HG02852 (cell line): Measurements from ENCODE around the gene ANKRD11.

Source experiments
- ATAC-seq: cut with Tn5 transposase; IDR thresholded peaks from one replicate; pipeline ENCODE4 v1.9.1; 2021; ENCODE audit warnings: mild to moderate bottlenecking, moderate library complexity; ENCODE audit not compliant: unreplicated experiment

The ANKRD11 gene

DNA sequence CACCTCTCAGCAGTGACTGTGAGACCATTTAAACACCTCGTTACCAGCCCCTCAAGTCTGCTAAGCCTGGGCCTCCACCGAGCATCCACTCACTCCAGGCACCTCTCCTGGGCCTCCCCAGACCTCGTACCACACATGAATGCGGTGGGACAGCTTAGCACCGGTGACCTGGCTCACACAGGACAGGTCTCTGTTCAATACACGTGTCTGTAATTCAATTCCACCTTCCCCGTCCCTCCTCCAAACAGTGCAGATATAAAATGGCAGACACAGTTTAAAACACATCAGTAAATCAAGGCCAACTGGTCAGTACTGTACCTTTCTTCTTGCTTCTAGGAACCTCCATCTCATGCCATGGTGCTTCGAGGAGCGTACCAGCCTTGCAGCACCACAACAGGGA, 199.0 kb downstream of the ANKRD11 start:
- ATAC-seq: no peak

DNA sequence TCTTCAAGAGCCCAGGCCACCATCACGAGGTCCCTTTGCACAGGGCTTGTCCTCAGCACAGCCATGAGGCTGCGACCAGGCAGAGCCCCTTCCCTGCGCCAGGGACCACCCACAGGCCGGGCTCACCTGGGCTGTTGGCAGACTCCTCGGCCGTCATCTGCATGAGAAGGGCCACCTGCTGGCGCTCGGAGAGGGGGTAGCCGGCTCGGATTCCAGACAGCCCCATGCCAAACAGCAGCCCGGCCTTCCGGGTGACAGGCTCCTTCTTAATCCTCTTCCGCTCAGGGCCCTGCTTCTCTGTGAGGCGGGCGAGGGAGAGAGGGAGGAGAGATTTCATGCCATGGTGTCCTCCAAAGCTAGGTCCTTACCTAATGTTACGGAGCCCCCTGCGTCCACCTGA, 199.5 kb downstream of the ANKRD11 start:
- ATAC-seq: no peak

DNA sequence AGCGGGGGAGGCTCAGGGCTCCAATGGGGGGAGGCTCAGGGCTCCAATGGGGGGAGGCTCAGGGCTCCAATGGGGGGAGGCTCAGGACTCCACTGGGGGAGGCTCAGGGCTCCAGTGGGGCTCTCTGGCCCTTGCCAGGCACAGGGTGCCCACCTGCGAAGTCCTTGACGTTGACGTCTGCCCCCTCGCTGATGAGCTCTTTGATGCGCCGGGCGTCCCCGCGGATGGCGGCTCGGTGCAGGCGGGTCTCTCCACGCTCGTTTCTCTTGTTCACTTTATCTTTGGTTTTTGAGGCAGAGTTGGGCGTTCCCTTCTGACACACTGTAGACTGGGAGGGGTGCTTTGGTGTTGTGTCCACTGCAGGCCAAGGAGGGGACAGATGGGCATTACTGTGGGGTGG, 199.9 kb downstream of the ANKRD11 start:
- no peak for ATAC-seq

DNA sequence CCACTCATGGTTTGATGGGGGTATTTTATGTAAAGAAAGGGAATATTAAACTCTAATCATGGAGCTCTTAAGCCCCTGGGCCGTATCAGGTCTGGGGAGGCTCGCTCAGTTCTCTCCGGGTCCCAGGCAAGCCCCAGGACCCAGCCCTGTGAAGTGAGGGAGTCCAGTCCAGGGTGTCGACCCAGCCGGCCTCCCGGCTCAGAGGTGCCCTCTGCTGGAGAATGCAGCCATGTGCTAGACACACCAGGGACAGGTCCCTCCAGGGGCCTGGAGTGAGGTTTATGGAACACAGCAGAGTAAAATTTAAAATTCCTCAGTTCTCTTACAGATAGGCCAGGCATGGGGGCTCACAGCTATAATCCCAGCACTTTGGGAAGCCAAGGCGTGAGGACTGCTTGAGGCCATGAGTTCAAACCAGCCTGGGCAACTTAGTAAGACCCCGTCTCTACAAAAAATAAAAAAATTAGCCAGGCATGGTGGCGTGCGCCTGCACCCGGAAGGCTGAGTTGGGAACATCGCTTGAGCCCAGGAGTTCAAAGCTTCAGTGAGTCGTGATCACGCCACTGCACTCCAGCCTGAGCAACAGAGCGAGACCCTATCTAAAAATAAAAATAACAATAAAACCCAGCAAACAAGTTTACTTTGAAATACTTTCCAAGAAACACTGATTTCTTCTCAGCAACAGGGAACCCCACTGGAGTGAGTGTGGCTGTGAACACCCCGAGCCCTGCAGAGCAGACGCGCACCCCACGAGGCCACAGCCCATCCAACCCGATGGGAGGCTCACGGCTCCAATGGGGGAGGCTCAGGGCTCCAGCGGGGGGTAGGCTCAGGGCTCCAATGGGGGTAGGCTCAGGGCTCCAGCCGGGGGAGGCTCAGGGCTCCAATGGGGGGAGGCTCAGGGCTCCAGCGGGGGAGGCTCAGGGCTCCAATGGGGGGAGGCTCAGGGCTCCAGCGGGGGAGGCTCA, 200.6 kb downstream of the ANKRD11 start:
- no peak for ATAC-seq

DNA sequence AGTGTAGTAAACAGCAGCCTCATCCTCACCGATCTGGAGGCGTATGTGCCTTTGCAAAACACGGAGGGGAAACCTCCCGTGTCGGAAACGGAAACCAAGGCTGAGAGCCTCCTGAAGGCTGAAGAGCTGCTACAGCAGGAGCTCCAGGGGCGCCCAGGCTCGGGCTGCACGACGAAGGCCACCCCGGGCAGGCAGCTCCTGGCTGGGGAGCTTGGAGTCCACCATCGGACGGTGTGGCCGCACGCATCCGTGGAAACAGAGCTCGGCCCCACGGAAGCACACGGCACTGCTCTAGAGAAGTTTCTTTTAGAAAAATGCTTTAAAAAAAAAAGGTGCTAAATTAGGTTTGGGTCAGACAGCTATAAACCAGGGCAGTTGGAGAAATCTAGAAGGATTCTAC, 201.4 kb downstream of the ANKRD11 start:
- no peak for ATAC-seq

DNA sequence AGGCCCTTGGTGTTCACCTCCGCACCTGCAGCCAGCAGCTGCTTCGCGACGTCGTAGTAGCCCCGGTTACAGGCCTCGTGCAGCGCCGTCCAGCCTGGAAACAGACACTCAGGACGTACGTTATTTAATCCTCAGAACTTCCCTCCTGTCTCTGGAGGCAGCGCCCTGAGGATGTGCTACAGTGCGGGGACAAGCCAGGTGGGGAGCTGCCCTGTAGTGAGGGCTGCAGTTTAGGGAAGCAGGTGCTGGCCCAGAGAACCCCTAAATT, 201.8 kb downstream of the ANKRD11 start:
- ATAC-seq: no peak

DNA sequence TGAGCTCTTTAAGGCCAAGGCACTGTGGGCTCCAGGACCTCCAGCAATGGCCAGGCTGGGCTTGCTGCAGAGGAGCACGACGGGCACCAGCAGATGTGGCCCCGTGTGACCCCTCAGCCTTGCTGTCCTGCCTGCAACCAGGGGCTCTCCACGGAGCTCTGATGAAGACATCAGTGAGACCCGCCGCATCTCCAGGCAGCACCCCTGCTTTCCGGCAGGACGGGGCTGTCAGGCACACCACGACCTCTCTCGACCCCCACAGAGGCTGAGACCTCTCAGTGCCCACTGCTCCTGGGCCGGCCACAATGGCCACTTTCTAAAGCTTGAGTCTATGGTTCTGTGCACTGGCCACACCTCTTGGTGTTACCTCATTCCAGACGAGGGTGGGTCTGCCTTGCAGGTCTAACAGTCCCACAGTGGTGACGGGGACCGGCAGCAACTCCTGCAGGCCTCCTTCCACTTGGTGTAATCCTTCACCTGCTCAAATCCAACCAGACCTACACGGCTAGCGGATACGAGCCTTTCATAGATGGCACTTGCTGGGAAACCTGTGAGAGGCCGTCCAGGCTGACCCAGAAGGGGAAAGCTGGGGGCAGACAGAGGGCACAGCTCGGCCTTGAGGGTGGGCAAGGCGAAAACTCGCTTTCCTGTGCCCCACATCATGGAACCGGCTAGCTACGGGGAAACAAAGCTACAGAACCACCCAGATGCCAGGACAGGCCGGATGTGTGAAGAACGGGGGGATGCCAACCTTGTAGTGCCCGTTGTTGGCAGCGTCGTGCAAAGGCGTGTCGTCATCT, 202.4 kb downstream of the ANKRD11 start:
- no peak for ATAC-seq

DNA sequence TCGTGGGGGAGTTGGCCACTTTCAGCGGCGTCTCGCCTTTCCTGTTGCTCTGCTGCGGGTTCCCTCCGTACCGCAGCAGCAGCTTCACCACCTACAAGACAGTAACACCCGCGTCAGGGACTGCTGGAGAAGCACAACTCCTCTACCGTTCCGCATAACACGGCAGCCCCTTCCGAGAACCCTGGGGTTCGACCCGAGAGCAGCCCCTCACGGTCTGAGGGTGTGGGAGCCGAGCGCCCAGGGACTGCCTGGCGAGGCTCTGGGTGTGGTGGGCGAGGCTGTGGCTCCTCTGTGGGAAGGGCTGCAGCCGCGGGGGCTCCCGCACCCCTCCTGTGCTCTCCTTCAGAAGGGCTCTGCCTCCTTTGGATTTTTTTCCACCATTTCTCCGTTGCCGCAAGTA, 204.3 kb downstream of the ANKRD11 start:
- no peak for ATAC-seq

DNA sequence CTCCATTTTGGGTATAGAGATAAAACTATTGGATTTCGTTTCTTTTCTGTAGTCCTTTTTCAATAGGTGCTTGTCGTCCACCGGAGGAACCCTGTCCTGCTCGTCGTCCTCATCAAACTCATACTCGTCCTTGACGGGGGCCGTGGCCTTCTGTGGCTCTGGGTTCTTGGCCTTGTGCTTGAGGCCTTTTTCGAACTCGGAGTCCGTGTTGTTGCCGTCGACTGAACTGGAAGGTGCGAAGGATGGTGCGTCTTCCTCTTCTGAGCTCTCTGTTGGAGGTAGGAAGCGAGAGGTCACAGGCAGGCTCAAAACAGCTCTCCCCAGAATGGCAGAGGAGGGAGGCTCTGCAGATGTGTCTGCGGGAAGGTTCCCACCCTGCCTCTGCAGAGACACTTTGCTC, 205.0 kb downstream of the ANKRD11 start:
- no peak for ATAC-seq

DNA sequence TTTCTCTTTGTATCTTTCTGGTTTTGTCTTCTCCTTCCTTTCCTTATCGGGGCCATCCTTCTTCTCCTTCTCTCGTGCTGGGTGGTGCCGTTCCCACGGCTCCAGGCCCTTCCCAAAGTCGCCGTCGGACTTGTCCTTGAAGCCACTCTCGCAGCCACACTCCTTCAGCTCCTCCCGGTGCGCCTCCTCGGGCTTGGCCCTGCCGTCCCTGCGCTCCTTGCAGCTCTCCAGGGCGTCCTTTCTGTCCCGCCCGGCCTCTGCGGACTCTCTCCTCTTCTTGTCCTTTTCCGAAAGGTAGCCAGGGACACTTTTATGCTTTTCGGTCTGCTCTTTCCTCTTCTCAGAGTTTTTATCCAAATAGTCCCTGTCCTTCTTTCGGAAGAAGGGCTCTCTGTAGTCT, 206.9 kb downstream of the ANKRD11 start:
- ATAC-seq: no peak

DNA sequence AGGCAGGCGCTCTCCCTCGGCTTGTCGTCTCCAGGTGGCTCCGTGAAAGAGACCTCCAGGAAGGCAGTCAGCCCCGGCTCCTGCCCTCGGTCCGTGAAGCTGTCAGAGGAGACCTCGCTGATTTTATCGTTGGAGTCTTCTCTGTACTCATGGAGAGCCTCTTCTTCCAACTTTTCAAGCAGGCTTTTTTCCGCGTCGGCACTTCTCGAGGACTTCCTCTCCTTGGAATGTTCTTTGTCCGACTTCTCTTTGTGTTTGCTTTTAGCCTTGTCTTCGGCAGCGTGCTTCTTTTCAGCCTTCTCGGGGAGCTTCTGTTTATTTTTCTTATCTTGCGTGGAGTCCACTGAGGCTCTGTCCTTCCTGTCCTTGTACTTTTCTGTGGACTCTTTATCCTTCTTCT, 207.8 kb downstream of the ANKRD11 start:
- no peak for ATAC-seq

DNA sequence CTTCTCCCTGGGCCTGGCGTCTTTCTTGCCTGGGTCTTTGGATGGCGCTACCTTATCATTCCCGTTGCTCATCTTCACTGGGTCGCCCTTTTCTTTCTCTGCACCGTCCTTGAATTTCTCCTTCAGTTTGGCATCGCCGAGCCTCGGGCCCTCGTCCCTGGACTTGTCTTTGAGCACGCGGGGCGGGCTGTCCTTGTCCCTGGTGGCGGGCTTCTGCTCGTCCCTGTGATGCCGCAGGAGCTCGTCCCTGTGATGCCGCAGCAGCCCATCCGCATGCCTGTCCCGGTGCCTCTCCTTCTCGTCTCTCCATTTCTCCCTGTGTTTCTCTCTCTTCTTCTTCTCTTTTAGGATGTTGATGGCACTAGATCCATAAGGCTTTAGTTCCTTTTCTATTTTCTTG, 208.5 kb downstream of the ANKRD11 start:
- no peak for ATAC-seq

DNA sequence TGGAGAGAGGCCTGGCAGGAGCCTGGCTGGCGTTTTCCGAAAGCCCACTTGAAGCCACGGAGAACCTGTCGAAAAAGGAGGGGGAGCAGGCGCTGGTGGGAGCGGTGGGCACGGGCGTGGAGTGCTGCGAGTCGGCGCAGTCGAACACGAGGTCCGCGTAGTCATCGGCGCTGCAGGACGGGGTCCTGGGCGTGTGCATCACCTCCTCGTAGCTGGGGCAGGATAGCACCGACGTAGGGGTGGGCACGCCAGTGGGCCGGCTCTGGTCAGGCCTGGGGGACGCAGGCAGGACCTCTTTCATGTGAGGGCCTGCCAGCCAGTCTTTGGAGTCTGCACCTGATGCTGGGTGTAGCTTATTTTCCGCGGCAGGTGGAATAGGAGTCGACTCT, 209.2 kb downstream of the ANKRD11 start:
- ATAC-seq: no peak

DNA sequence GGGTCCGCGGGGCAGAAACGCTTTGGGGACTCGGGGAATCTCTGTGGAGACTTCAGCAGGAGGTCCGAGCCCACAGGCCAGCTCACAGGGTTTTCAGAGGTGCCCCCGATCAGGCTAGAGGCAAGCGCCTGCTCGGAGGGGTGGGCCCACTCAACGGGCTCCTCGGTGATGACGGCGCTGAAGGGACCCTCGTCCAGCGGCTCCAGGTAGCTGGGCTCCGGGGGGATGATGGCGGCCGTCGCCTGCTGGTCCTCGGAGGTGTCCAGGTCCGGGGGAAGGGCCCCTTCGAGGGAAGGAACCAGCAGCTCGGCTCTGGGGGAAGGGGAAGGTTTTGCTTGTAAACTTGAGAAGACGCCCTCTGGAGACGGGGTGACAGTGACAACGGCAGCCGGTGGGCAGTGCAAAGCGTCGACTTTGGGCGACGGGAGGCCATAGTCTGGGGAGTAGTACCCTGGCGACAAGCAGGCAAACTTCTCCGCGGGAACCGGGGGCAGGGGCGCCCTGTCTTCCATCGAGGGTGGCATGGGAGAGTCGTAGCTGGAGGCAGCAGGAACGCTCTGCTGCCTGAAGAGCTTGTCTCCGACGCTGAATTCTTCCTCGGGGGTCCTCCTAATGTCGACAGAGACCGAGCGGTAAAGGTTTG, 209.7 kb downstream of the ANKRD11 start:
- no peak for ATAC-seq

DNA sequence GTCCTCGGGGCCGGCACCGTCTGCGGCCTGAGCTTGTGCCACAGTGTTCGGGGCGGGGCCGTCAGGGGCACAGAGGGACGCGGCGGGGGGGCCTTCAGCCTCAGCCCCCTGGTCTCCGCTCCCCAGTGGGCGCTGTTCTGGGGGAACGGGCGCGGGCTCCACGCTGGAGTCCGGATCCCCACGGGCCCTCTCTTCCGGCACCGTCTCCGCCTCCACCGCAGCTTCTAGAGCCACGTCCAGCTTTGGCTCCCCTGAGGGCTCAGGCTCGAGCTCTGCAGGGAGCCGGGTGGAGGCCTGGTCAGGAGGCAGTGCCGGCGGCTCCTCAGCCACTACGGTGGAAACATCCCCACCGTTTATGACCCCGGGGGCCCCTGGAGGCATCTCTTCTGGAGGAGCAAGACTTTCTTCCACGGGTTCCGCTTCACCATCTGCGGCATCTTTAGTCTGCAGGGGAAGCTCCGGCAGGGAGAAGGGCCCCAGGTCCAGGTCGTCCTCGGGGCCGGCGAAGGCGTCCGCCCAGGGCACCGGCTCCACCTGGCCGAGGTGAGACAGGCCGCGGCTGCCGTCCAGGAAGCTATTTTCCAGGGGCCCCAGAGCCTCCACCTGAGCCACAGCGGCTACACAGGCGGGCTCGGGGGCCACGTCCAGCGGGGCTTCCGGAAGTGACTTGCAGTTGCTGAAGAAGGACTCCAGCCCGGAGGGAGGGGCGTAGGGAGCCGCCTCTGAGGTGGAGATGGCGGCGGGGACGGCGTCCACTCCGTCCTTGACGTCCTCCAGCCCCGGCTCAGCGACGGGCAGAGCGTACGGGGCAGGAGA, 210.5 kb downstream of the ANKRD11 start:
- ATAC-seq: no peak

DNA sequence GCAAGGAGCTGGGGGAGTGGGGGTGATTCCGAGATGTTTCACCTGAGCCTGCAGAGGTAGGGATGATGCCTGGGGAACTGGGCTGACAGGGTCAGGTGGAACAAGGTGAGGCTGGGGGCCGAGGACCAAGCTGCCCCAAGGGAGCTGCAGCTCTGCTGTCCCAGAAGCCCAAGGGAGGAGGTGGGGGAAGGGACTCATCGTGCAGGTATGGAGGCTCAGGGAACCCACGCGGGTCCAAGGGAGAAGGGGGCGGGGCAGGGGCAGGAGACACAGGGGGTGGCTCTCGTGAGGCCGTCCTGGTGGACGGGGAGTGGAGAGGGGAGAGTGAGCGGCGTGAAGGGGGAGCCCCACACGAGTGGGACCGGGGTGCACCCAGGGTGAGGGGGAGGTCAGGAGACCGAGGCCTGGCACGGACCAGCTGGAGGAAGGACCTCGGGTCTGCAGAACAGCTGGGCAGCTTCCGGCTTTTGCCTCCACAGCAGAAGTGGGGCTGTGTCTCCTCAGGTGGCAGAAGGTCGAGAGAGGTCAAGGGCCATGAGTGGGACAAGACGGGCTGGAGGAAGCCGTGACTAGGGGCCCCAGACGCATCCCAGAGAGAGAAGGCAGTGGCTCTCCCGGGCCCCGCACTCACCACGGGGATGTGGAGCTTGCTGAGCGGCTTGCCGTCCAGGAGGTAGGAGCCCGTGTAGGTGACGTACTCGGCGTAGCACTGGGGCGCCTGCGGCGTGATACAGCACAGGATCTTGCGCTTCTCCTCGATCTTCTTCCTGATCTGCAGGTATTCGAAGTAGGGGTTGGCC, 211.7 kb downstream of the ANKRD11 start:
- no peak for ATAC-seq

DNA sequence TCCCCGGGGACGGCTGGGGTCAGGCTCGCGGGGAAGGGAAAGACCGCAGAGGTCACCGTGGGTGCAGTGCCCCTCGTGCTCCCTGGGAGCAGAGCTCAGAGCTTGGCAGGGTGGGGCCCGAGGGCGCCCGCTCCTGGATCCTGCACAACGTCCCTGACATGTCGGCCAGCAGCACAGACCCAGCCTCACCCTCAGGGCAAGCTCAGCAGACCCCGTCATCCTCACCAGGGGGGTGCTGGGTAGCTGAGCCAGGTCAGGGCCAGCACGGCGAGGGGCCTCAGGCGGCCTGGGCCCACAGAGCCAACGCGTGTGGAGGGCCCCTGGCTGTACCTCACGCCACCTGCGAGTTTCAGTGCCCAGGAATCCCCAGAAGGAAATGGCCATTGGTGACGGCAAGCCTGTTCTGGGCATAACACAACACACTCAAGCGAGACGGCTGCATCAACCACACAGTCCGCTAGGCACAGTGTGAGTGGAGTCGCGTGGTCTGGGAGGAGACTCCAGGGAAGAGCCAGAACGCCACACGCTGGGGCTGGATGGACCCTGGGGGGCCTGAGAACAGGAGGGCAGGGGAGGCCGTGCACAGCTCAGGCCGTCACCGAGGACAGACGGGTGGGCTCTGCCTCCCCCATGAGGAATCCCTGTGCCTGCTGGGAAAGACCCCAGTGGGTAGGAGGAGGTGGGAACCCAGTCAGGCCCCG, 212.6 kb downstream of the ANKRD11 start:
- no peak for ATAC-seq

DNA sequence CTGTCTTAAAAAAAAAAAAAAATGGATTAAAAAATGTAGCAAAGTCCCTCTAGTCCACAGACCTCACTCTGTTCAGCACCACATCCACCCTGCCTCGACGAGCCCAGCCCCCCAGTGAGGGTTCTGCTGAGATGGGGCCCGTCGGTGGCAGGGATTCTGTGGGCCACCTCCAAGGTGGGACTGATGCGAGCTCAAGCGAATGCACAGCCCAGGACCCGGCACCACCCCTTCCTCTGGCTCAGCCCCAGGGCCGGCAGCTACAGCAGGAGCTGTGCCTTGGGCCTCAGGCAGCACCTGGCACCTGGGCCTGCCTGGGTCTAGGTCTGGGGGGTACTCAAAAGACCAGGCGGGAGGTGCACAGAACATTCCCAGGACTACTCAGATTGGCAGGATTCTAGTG, 213.3 kb downstream of the ANKRD11 start:
- ATAC-seq: no peak

DNA sequence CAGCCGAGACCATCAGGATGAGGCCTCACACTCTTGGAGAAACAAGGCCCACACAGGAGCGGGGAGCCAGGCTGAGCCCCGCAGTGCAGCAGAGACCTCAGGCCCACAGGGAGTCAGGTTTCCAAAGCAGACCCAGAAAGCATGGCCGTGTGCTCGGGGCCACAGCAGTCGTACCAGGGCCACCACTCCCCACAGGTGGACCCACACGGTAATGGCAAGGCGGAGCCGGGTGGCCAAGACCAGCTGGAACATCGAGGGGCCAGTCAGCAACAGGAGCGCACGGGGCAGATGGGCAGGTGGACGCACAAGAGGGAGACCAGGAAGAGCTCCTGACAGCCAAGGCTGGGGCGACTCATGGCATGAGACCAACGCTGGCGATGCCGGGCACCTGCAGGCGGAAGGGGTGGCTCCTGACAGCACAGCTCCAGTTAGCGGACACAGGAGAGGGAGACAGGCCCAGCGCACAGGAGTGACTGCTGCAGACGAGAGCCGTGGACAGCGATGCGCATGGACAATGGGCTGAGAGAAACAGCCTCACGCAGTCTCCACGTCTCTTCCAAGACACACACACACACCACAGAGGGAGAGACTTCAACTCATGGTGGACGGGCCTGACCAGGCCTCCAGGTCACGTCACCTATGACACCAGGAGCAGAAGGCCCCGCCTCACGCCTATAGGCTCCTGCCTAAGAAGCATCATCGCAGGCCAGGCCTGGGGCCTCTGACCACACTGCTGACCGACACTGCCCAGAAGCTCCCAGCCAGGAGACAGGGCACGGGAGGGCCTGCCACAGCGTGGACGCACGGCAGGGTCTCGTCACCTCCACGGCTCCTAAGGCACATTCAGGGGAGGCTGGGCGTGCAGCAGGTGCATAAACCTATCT, 214.3 kb downstream of the ANKRD11 start:
- ATAC-seq: no peak
